ENCODE measurements around the gene ANXA11.

DNA sequence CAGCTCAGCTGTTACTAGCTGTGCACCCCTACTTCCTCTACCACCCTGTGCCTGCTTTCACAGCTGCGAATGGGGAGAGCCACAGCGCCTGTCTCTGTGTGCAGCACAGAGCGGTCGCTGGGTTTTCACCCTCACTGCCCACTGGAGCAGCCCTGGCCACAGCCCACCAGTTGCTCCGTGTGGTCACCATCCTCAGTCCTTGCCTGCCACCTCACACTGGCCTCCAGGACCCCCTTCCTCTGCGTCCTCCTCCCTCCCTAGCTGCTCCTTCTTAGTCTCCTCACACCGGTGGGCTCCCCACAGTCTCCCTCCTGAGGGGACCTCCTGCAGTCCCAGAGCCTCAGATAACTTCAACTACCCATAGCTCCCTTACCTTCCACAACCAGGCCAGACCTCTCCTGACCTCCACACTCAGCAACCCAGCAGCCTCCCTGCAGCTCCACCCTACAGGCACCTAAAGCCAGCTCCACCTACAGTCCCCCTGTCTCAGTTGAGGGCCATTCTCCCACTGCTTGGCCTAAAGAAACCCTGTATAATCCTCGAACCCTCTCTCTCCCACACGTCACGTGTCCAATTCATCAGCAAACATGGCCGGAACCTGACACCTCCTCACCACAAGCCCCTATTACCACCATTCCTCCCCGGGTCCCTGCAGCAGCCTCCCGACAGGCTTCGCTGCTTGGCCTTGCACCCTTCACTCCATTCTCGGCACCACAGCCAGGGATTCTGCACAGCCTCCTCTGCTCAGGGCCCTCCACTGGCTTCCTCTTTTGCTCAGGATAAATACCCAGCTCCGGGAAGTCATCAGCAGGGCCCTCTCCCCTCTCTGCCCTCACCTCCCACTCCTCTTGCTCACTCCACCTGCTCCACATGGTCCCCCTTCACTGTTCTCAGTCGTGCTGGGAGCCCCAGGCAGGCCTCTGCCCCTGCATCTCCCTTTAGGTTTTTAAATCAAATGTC lies 44.7 kb downstream of the ANXA11 start:
- TF ChIP-seq POLR2A (IDR thresholded peaks at IDR 0.05; ENCODE audit: low read length) (no peak), GATA1 (IDR thresholded peaks at IDR 0.05; ENCODE audit: low read depth, low read length) (no peak)
